ENCODE measurements around the gene HNMT.

Gene HNMT

DNA sequence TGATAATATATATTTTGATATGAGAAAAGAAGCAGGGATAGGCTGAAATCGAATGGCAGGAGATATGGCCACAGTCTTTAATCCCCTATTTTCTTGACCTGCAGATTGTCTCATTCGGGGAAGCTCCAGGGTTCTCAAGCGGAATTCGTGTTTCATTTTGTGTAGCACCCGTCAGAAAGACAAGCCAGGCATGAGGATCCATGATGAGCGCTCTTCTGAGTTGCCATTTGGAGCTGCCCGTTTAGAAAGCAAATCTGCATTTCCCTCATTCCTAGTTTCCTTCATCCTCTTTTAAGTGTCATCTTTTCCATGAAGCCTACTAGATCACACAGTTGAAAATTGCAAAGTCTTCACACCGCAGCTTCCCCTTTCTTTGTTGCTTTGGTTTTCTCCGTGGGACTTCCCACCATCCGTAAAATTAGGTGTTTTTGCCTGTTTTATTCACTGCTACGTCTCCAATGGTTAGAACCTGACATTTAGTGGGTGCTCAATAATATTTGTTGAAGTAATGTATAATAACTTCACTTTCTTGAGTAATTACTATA is 16.9 kb downstream of the HNMT start:
- Histone ChIP-seq H3K4me3 (ENCODE audit: low read depth, low read length) (no peak overlapping the region), H3K27ac (ENCODE audit: extremely low read depth, low read depth, low read length) (no peak overlapping the region), H3K36me3 (ENCODE audit: control insufficient read depth in 2 of 2, insufficient read depth in 1 of 2, low read length in 2 of 2) (no peaks in the 10 kb centered on the region), H3K4me1 (ENCODE audit: control insufficient read depth, insufficient read depth, low read length) (no peaks in the 10 kb centered on the region), H3K9me3 (ENCODE audit: control insufficient read depth, insufficient read depth, low read depth, low read length) (no peaks in the 10 kb centered on the region)
- CTCF ChIA-PET, result no interaction called here
- POLR2A ChIA-PET, result no interaction called here
- TF ChIP-seq, protein P1, sequence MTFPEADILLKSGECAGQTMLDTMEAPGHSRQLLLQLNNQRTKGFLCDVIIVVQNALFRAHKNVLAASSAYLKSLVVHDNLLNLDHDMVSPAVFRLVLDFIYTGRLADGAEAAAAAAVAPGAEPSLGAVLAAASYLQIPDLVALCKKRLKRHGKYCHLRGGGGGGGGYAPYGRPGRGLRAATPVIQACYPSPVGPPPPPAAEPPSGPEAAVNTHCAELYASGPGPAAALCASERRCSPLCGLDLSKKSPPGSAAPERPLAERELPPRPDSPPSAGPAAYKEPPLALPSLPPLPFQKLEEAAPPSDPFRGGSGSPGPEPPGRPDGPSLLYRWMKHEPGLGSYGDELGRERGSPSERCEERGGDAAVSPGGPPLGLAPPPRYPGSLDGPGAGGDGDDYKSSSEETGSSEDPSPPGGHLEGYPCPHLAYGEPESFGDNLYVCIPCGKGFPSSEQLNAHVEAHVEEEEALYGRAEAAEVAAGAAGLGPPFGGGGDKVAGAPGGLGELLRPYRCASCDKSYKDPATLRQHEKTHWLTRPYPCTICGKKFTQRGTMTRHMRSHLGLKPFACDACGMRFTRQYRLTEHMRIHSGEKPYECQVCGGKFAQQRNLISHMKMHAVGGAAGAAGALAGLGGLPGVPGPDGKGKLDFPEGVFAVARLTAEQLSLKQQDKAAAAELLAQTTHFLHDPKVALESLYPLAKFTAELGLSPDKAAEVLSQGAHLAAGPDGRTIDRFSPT (tag by site-specific recombination; IDR thresholded peaks at IDR 0.05), result no peak
- TF ChIP-seq ZNF843 (tag by site-specific recombination; IDR thresholded peaks at IDR 0.05) (no peak), ZNF121 (tag by site-specific recombination; IDR thresholded peaks at IDR 0.05) (no peak), ZNF324 (tag by site-specific recombination; IDR thresholded peaks at IDR 0.05) (no peak), ZNF521 (tag by site-specific recombination; IDR thresholded peaks at IDR 0.05) (no peak), OVOL3 (tag by site-specific recombination; IDR thresholded peaks at IDR 0.05) (no peak), ZNF391 (tag by site-specific recombination; IDR thresholded peaks at IDR 0.05; ENCODE audit: borderline replicate concordance, low read depth) (no peak), ZSCAN16 (tag by site-specific recombination; IDR thresholded peaks at IDR 0.05) (no peak), ZNF426 (tag by site-specific recombination; IDR thresholded peaks at IDR 0.05) (no peak), ZEB2 (tag by site-specific recombination; IDR thresholded peaks at IDR 0.05) (no peak), ZNF155 (tag by site-specific recombination; IDR thresholded peaks at IDR 0.05) (no peak), ZSCAN5A (tag by site-specific recombination; IDR thresholded peaks at IDR 0.05) (no peak), SP3 (tag by site-specific recombination; IDR thresholded peaks at IDR 0.05) (no peak), ZNF623 (tag by site-specific recombination; IDR thresholded peaks at IDR 0.05) (no peak), ZNF311 (tag by site-specific recombination; IDR thresholded peaks at IDR 0.05; ENCODE audit: borderline replicate concordance) (no peak), ZNF596 (tag by site-specific recombination; IDR thresholded peaks at IDR 0.05) (no peak), ZXDB (tag by site-specific recombination; IDR thresholded peaks at IDR 0.05) (no peak)
- TF ChIP-seq, protein P2, sequence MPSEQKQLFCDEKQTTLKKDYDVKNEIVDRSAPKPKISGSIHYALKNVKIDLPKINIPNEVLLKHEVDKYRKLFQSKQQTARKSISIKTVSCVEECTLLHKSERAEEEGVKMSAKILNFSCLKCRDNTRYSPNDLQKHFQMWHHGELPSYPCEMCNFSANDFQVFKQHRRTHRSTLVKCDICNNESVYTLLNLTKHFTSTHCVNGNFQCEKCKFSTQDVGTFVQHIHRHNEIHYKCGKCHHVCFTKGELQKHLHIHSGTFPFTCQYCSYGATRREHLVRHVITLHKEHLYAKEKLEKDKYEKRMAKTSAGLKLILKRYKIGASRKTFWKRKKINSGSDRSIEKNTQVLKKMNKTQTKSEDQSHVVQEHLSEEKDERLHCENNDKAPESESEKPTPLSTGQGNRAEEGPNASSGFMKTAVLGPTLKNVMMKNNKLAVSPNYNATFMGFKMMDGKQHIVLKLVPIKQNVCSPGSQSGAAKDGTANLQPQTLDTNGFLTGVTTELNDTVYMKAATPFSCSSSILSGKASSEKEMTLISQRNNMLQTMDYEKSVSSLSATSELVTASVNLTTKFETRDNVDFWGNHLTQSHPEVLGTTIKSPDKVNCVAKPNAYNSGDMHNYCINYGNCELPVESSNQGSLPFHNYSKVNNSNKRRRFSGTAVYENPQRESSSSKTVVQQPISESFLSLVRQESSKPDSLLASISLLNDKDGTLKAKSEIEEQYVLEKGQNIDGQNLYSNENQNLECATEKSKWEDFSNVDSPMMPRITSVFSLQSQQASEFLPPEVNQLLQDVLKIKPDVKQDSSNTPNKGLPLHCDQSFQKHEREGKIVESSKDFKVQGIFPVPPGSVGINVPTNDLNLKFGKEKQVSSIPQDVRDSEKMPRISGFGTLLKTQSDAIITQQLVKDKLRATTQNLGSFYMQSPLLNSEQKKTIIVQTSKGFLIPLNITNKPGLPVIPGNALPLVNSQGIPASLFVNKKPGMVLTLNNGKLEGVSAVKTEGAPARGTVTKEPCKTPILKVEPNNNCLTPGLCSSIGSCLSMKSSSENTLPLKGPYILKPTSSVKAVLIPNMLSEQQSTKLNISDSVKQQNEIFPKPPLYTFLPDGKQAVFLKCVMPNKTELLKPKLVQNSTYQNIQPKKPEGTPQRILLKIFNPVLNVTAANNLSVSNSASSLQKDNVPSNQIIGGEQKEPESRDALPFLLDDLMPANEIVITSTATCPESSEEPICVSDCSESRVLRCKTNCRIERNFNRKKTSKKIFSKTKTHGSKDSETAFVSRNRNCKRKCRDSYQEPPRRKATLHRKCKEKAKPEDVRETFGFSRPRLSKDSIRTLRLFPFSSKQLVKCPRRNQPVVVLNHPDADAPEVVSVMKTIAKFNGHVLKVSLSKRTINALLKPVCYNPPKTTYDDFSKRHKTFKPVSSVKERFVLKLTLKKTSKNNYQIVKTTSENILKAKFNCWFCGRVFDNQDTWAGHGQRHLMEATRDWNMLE (tag by site-specific recombination; conservative IDR thresholded peaks at IDR 0.05; ENCODE audit: low read depth), result no peak
- TF ChIP-seq, protein P3, sequence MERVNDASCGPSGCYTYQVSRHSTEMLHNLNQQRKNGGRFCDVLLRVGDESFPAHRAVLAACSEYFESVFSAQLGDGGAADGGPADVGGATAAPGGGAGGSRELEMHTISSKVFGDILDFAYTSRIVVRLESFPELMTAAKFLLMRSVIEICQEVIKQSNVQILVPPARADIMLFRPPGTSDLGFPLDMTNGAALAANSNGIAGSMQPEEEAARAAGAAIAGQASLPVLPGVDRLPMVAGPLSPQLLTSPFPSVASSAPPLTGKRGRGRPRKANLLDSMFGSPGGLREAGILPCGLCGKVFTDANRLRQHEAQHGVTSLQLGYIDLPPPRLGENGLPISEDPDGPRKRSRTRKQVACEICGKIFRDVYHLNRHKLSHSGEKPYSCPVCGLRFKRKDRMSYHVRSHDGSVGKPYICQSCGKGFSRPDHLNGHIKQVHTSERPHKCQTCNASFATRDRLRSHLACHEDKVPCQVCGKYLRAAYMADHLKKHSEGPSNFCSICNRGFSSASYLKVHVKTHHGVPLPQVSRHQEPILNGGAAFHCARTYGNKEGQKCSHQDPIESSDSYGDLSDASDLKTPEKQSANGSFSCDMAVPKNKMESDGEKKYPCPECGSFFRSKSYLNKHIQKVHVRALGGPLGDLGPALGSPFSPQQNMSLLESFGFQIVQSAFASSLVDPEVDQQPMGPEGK (tag by site-specific recombination; IDR thresholded peaks at IDR 0.05), result no peak
